A673 (cell line): Measurements from ENCODE around the gene INAFM1. TPM values are rescaled to one million over a fixed set of nuclear protein-coding genes. Genes with fewer than 3 reads are reported as not detected.

Experiments used
- BruUV-seq: library from RNA; stranded (reverse); fragments of 400-500 nt; replicated peaks from 2 replicates; lab custom pipeline; 2021; lab: Mats Ljungman, UMichigan
- CTCF ChIA-PET: fragments of 300-600 bp; sonication (Branson Sonifier 250); formaldehyde crosslinking; loops from one replicate; lab custom pipeline; 2022; ENCODE audit warnings: antibody characterized with exemption; lab: Charles Lee
- POLR2A ChIA-PET: fragments of 300-600 bp; sonication (Branson Sonifier 250); formaldehyde crosslinking; loops from one replicate; lab custom pipeline; 2022; ENCODE audit warnings: antibody characterized with exemption; ENCODE audit not compliant: low non-redundant PET; lab: Charles Lee
- DNase-seq: peaks from one replicate; pipeline ENCODE4 v3.0.0-alpha.2; 2015; ENCODE audit warnings: low spot score
- H3K27ac ChIP-seq: fragments of 200-600 bp; sonication (generic); 2 replicates; pipeline ENCODE4 v1.5.1; 2016; ENCODE audit warnings: mixed run types, low read depth, mild to moderate bottlenecking, mixed read lengths, antibody characterized with exemption, low read length; ENCODE audit not compliant: poor library complexity, severe bottlenecking
- H3K27me3 ChIP-seq: fragments of 200-600 bp; sonication (generic); replicated peaks from 2 replicates; pipeline ENCODE4 v1.6.1; 2017; ENCODE audit warnings: mixed run types, low read depth, mild to moderate bottlenecking, mixed read lengths, antibody characterized with exemption, low read length; ENCODE audit not compliant: insufficient read depth, poor library complexity
- H3K36me3 ChIP-seq: fragments of 200-600 bp; sonication (generic); 2 replicates; pipeline ENCODE4 v1.6.1; 2016; ENCODE audit warnings: mixed run types, mild to moderate bottlenecking, mixed read lengths, antibody characterized with exemption, low read length; ENCODE audit not compliant: insufficient read depth, poor library complexity, severe bottlenecking
- H3K4me1 ChIP-seq: fragments of 200-600 bp; sonication (generic); 2 replicates; pipeline ENCODE4 v1.6.1; 2017; ENCODE audit warnings: mixed run types, mild to moderate bottlenecking, mixed read lengths, antibody characterized with exemption, low read length; ENCODE audit not compliant: insufficient read depth, poor library complexity, severe bottlenecking
- H3K4me3 ChIP-seq: fragments of 200-600 bp; sonication (generic); 2 replicates; pipeline ENCODE4 v1.5.1; 2016; ENCODE audit warnings: low read depth, mixed run types, mild to moderate bottlenecking, mixed read lengths, low read length; ENCODE audit not compliant: poor library complexity, severe bottlenecking
- H3K9me3 ChIP-seq: fragments of 200-600 bp; sonication (generic); 2 replicates; pipeline ENCODE4 v1.6.1; 2016; ENCODE audit warnings: mixed run types, low read depth, mild to moderate bottlenecking, mixed read lengths, antibody characterized with exemption, low read length; ENCODE audit not compliant: poor library complexity, severe bottlenecking
- CTCF ChIP-seq: fragments of 300-800, 200-600 bp; sonication (generic); conservative IDR thresholded peaks from 2 replicates; pipeline ENCODE4 v1.5.1; 2017; ENCODE audit warnings: low read depth, mild to moderate bottlenecking, antibody characterized with exemption, low read length, moderate library complexity, mixed read lengths
- EZH2 ChIP-seq: fragments of 200-600 bp; sonication (generic); IDR thresholded peaks from 2 replicates; pipeline ENCODE4 v1.6.1; 2017; ENCODE audit warnings: borderline replicate concordance, low read depth, mild to moderate bottlenecking, mixed read lengths, antibody characterized with exemption, low read length; ENCODE audit not compliant: poor library complexity, severe bottlenecking
- intact Hi-C: fragments of 100-400 bp; cut with micrococcal nuclease; formaldehyde crosslinking; loops from one replicate; pipeline ENCODE4 v1.10.0; 2022; ENCODE audit not compliant: unreplicated experiment
- total RNA-seq: library from RNA; stranded (reverse); gene quantifications from 2 replicates; pipeline ENCODE4 v1.2.3, GENCODE V29; 2021

INAFM1 gene
- total RNA-seq, 1 experiment from 2014 or later = 13.8 TPM

GRCh38 chr19:47236072-47236675, 38.5 kb upstream of the INAFM1 start:
- peaks cover 13% of the 10 kb centered on the region for H3K27me3 ChIP-seq
- H3K36me3 ChIP-seq = no peaks in the 10 kb centered on the region
- BruUV-seq = no TSS peak
- CTCF ChIA-PET = no interaction called here
- H3K4me1 ChIP-seq = peaks cover 5% of the 10 kb centered on the region
- no peak for DNase-seq
- H3K4me3 ChIP-seq = no peak overlapping the region
- no peak overlapping the region for H3K27ac ChIP-seq
- intact Hi-C loops = no loop called here
- TF ChIP-seq CTCF = no peak
- no peak for TF ChIP-seq EZH2
- POLR2A ChIA-PET = no interaction called here
- H3K9me3 ChIP-seq = no peaks in the 10 kb centered on the region

GRCh38 chr19:47239152-47239551, 35.5 kb upstream of the INAFM1 start:
- DNase-seq = no peak
- no TSS peak for BruUV-seq
- peaks cover 11% of the 10 kb centered on the region for H3K4me1 ChIP-seq
- H3K27me3 ChIP-seq = peaks cover 13% of the 10 kb centered on the region
- intact Hi-C loops = no loop called here
- ChIA-PET POLR2A (interaction anchor here (0.6 kb wide), 1 partner anchor 13 kb away, joined by 7 read pairs; no protein-coding TSS in a partner anchor), CTCF (no interaction called here)
- no peaks in the 10 kb centered on the region for H3K36me3 ChIP-seq
- H3K27ac ChIP-seq = no peak overlapping the region
- H3K9me3 ChIP-seq = no peaks in the 10 kb centered on the region
- no peak for TF ChIP-seq EZH2
- no peak overlapping the region for H3K4me3 ChIP-seq

GRCh38 chr19:47239610-47240296, 34.9 kb upstream of the INAFM1 start:
- H3K27ac ChIP-seq = no peak overlapping the region
- POLR2A ChIA-PET = interaction anchor here (0.6 kb wide), 2 partner anchors 14 to 232 kb away, joined by 7 to 8 read pairs; no protein-coding TSS in a partner anchor
- no TSS peak for BruUV-seq

More at GRCh38 chr19:47239610-47240296, 34.9 kb upstream of the INAFM1 start:
- no peak for TF ChIP-seq CTCF
- TF ChIP-seq EZH2 = no peak
- CTCF ChIA-PET = no interaction called here
- Histone ChIP-seq H3K4me1 (peaks cover 14% of the 10 kb centered on the region), H3K36me3 (no peaks in the 10 kb centered on the region), H3K4me3 (no peak overlapping the region), H3K27me3 (peaks cover 13% of the 10 kb centered on the region), H3K9me3 (no peaks in the 10 kb centered on the region)
- intact Hi-C loops = loop anchor here (5.0 to 10.0 kb wide), 3 partner anchors 85 to 385 kb away; partner anchors contain the start of gene AP2S1
- peak; percentile 71 for DNase-seq
